OCI-LY7 (cell line): ENCODE results near the gene SH3PXD2A. TPM values are rescaled to one million over a fixed set of nuclear protein-coding genes. Genes with fewer than 3 reads are reported as not detected.
"Not testable (repeated sequence)": the region's sequence is repeated elsewhere in the genome, so short reads cannot be mapped to it uniquely, and the experiment has no call there.

Experiments used
- BruUV-seq: library from RNA; stranded (reverse); fragments of 400-500 nt; replicated peaks from 2 replicates; lab custom pipeline; 2021; lab: Mats Ljungman, UMichigan
- CTCF ChIA-PET: fragments of 300-600 bp; sonication (Branson Sonifier 250); formaldehyde crosslinking; loops from one replicate; lab custom pipeline; 2022; ENCODE audit warnings: antibody characterized with exemption; ENCODE audit not compliant: unreplicated experiment; lab: Charles Lee
- POLR2A ChIA-PET: fragments of 300-600 bp; sonication (Branson Sonifier 250); formaldehyde crosslinking; loops from one replicate; lab custom pipeline; 2022; ENCODE audit warnings: antibody characterized with exemption; lab: Charles Lee
- DNase-seq: peaks from one replicate; pipeline ENCODE4 v3.0.0-alpha.2; 2015; ENCODE audit warnings: low spot score
- H2AFZ ChIP-seq: fragments of 200-600 bp; sonication (generic), shearing (Covaris generic); 2 replicates; pipeline ENCODE4 v1.6.1; 2014; ENCODE audit warnings: mild to moderate bottlenecking, antibody characterized with exemption, low read length, moderate library complexity
- H3K27ac ChIP-seq: fragments of 200-600 bp; sonication (generic); 2 replicates; pipeline ENCODE4 v1.5.1; 2014; ENCODE audit warnings: mixed run types, low read depth, mild to moderate bottlenecking, moderate library complexity, low read length, inconsistent platforms; ENCODE audit not compliant: poor library complexity, severe bottlenecking
- H3K36me3 ChIP-seq: fragments of 200-600 bp; sonication (generic); 2 replicates; pipeline ENCODE4 v1.6.1; 2014; ENCODE audit warnings: mild to moderate bottlenecking, antibody characterized with exemption, low read length, moderate library complexity, mixed read lengths; ENCODE audit not compliant: insufficient read depth
- H3K4me1 ChIP-seq: fragments of 200-600 bp; sonication (generic); 2 replicates; pipeline ENCODE4 v1.5.1; 2014; ENCODE audit warnings: mild to moderate bottlenecking, low read length; ENCODE audit not compliant: insufficient read depth, poor library complexity, severe bottlenecking
- H3K4me2 ChIP-seq: fragments of 200-600 bp; sonication (generic); 2 replicates; pipeline ENCODE4 v1.6.1; 2014; ENCODE audit warnings: mild to moderate bottlenecking, low read length
- H3K4me3 ChIP-seq: fragments of 200-600 bp; sonication (generic); 2 replicates; pipeline ENCODE4 v1.5.1; 2014; ENCODE audit warnings: mild to moderate bottlenecking, low read depth, low read length; ENCODE audit not compliant: poor library complexity, severe bottlenecking
- H3K79me2 ChIP-seq: fragments of 200-600 bp; sonication (generic); 2 replicates; pipeline ENCODE4 v1.6.1; 2016; ENCODE audit warnings: low read depth, mild to moderate bottlenecking, low read length, moderate library complexity, mixed read lengths; ENCODE audit not compliant: insufficient read depth
- H3K9me2 ChIP-seq: fragments of 200-600 bp; sonication (generic); 2 replicates; pipeline ENCODE4 v1.6.1; 2016; ENCODE audit warnings: mild to moderate bottlenecking, low read length, mixed read lengths; ENCODE audit not compliant: insufficient read depth
- H3K9me3 ChIP-seq: fragments of 200-600 bp; sonication (generic); 2 replicates; pipeline ENCODE4 v1.6.1; 2014; ENCODE audit warnings: mild to moderate bottlenecking, mixed run types, low read length, mixed read lengths
- H4K20me1 ChIP-seq: fragments of 200-600 bp; sonication (generic); 2 replicates; pipeline ENCODE4 v1.6.1; 2014; ENCODE audit warnings: mild to moderate bottlenecking, antibody characterized with exemption, low read length, moderate library complexity, mixed read lengths; ENCODE audit not compliant: insufficient read depth
- CTCF ChIP-seq: fragments of 200-600 bp; sonication (generic); conservative IDR thresholded peaks from 2 replicates; pipeline ENCODE4 v1.5.1; 2014; ENCODE audit warnings: mild to moderate bottlenecking, antibody characterized with exemption, low read length, moderate library complexity, mixed read lengths
- EZH2phosphoT487 ChIP-seq: fragments of 200-600 bp; sonication (generic); IDR thresholded peaks from 2 replicates; pipeline ENCODE4 v1.6.1; 2018; ENCODE audit warnings: low read depth, borderline replicate concordance, mild to moderate bottlenecking, mixed run types, antibody characterized with exemption, low read length, moderate library complexity, mixed read lengths
- intact Hi-C: fragments of 100-400 bp; cut with micrococcal nuclease; formaldehyde crosslinking; loops from one replicate; pipeline ENCODE4 v1.10.0; 2022; ENCODE audit not compliant: unreplicated experiment
- total RNA-seq, 2 experiments: library from RNA; depleted of rRNA in 1 of 2; stranded (reverse); fragments of >200 nt in 1 of 2; shearing (Covaris generic) in 1 of 2; gene quantifications; 2 replicates each; pipeline ENCODE4 v1.2.3, GENCODE V29; 2014 to 2022

Gene SH3PXD2A
- total RNA-seq, 2 experiments from 2014 or later: 0.85 to 5.9 TPM

- no peaks in the 10 kb centered on the region for H3K36me3 ChIP-seq
- CTCF ChIA-PET: interaction anchor here (1.2 kb wide), 1 partner anchor 11 kb away, joined by 3 read pairs; no protein-coding TSS in a partner anchor
- no peak overlapping the region for H3K4me2 ChIP-seq
- no peak overlapping the region for H3K4me3 ChIP-seq
- no peak overlapping the region for H2AFZ ChIP-seq
- no peak overlapping the region for H3K27ac ChIP-seq
- no peaks in the 10 kb centered on the region for H3K4me1 ChIP-seq
- DNase-seq: no peak
- BruUV-seq: no TSS peak
- H3K79me2 ChIP-seq: no peaks in the 10 kb centered on the region
- H3K9me2 ChIP-seq: no peaks in the 10 kb centered on the region
- TF ChIP-seq CTCF (no peak), EZH2phosphoT487 (no peak)
- intact Hi-C loops: no loop called here
- no peaks in the 10 kb centered on the region for H3K9me3 ChIP-seq
- POLR2A ChIA-PET: interaction anchor here (0.6 to 1.0 kb wide), 3 partner anchors 24 to 243 kb away, joined by 3 to 9 read pairs (median 4); no protein-coding TSS in a partner anchor
- no peaks in the 10 kb centered on the region for H4K20me1 ChIP-seq
Observed at GRCh38 chr10:103610083-103610472, 245.3 kb downstream of the SH3PXD2A start.

GRCh38 chr10:103609231-103610082 lies 245.9 kb downstream of the SH3PXD2A start:
- TF ChIP-seq CTCF (no peak), EZH2phosphoT487 (no peak)
- CTCF ChIA-PET: no interaction called here
- no peaks in the 10 kb centered on the region for H3K36me3 ChIP-seq
- no peak overlapping the region for H3K4me2 ChIP-seq
- H3K4me3 ChIP-seq: no peak overlapping the region
- H2AFZ ChIP-seq: no peak overlapping the region
- intact Hi-C loops: no loop called here
- H3K4me1 ChIP-seq: no peaks in the 10 kb centered on the region
- no peaks in the 10 kb centered on the region for H4K20me1 ChIP-seq
- H3K79me2 ChIP-seq: no peaks in the 10 kb centered on the region
- H3K27ac ChIP-seq: no peak overlapping the region
- no TSS peak for BruUV-seq
- H3K9me3 ChIP-seq: no peaks in the 10 kb centered on the region
- no peak for DNase-seq
- POLR2A ChIA-PET: interaction anchor here (0.6 to 1.3 kb wide), 4 partner anchors 15 to 243 kb away, joined by 3 to 9 read pairs (median 4); no protein-coding TSS in a partner anchor
- H3K9me2 ChIP-seq: no peaks in the 10 kb centered on the region

GRCh38 chr10:103608056-103608455 lies 247.3 kb downstream of the SH3PXD2A start:
- DNase-seq, H3K36me3 ChIP-seq, H3K4me3 ChIP-seq, H3K79me2 ChIP-seq, H3K4me2 ChIP-seq, H4K20me1 ChIP-seq, H3K9me2 ChIP-seq, H3K27ac ChIP-seq, CTCF ChIA-PET, intact Hi-C loops, H2AFZ ChIP-seq, H3K9me3 ChIP-seq, BruUV-seq, H3K4me1 ChIP-seq: not testable (repeated sequence)
- POLR2A ChIA-PET: interaction anchor here (1.3 kb wide), 1 partner anchor 17 kb away, joined by 3 read pairs; no protein-coding TSS in a partner anchor

GRCh38 chr10:103607051-103607450 lies 248.3 kb downstream of the SH3PXD2A start:
- H3K4me2 ChIP-seq, DNase-seq, CTCF ChIA-PET, H3K4me1 ChIP-seq, H3K9me2 ChIP-seq, H3K36me3 ChIP-seq, H3K4me3 ChIP-seq, intact Hi-C loops, H3K79me2 ChIP-seq, H4K20me1 ChIP-seq, H2AFZ ChIP-seq, POLR2A ChIA-PET, BruUV-seq, H3K27ac ChIP-seq, H3K9me3 ChIP-seq: not testable (repeated sequence)

GRCh38 chr10:103606097-103606438 lies 249.3 kb downstream of the SH3PXD2A start:
- H3K9me2 ChIP-seq, intact Hi-C loops, H4K20me1 ChIP-seq, H3K4me3 ChIP-seq, H3K4me1 ChIP-seq, H3K9me3 ChIP-seq, BruUV-seq, H3K36me3 ChIP-seq, H2AFZ ChIP-seq, DNase-seq, H3K79me2 ChIP-seq, H3K27ac ChIP-seq, H3K4me2 ChIP-seq: not testable (repeated sequence)
- POLR2A ChIA-PET: interaction anchor here (0.6 to 0.9 kb wide), 3 partner anchors 75 to 264 kb away, joined by 3 read pairs; no protein-coding TSS in a partner anchor
- CTCF ChIA-PET: interaction anchor here (0.9 kb wide), 1 partner anchor 72 kb away, joined by 3 read pairs; no protein-coding TSS in a partner anchor
